HTR-8/SVneo (cell line): ENCODE data around the gene FCSK.
"Not testable (repeated sequence)": the region's sequence is repeated elsewhere in the genome, so short reads cannot be mapped to it uniquely, and the experiment has no call there.

Source experiments
- DNase-seq: peaks from one replicate; pipeline ENCODE4 v3.0.0; 2011; ENCODE audit warnings: low spot score, mixed read lengths; ENCODE audit not compliant: insufficient read length
- FAIRE-seq: peaks from 2 replicates; lab custom pipeline; 2011; peaks lifted over from hg19 to GRCh38; lab: Jason Lieb, UNC

FCSK gene

GRCh38 chr16:70451004-70451340, 3.4 kb upstream of the FCSK start:
- FAIRE-seq, DNase-seq: not testable (repeated sequence)

- FAIRE-seq, result peak; percentile 68
- DNase-seq, result no peak
Measured at GRCh38 chr16:70453117-70453891, 1.1 kb upstream of the FCSK start.

- DNase-seq, result no peak
- peak; percentile 76 for FAIRE-seq
Measured at GRCh38 chr16:70453892-70454221, 538 bp upstream of the FCSK start.

- DNase-seq, result no peak
- no peak for FAIRE-seq
Measured at GRCh38 chr16:70455910-70456309, 1.5 kb downstream of the FCSK start.

GRCh38 chr16:70457446-70458166, 3.2 kb downstream of the FCSK start:
- DNase-seq, result no peak
- no peak for FAIRE-seq

GRCh38 chr16:70460737-70461261, 6.4 kb downstream of the FCSK start:
- FAIRE-seq (peak; percentile 90), DNase-seq (no peak)

- peak; percentile 87 for FAIRE-seq
Measured at GRCh38 chr16:70463235-70463634, 8.8 kb downstream of the FCSK start.

GRCh38 chr16:70465999-70466804, 11.8 kb downstream of the FCSK start:
- FAIRE-seq (no peak), DNase-seq (no peak)

More at GRCh38 chr16:70463235-70463634, 8.8 kb downstream of the FCSK start:
- no peak for DNase-seq

GRCh38 chr16:70466805-70467076, 12.3 kb downstream of the FCSK start:
- peak; percentile 58 for FAIRE-seq

GRCh38 chr16:70467113-70467512, 12.7 kb downstream of the FCSK start:
- DNase-seq (no peak), FAIRE-seq (no peak)

More at GRCh38 chr16:70466805-70467076, 12.3 kb downstream of the FCSK start:
- DNase-seq, result no peak

GRCh38 chr16:70467608-70468007, 13.2 kb downstream of the FCSK start:
- FAIRE-seq, result no peak
- no peak for DNase-seq

- no peak for FAIRE-seq
- no peak for DNase-seq
Measured at GRCh38 chr16:70468776-70469525, 14.6 kb downstream of the FCSK start.

GRCh38 chr16:70470141-70470926, 15.9 kb downstream of the FCSK start:
- no peak for FAIRE-seq
- no peak for DNase-seq

- DNase-seq (peak; percentile 59), FAIRE-seq (peak; percentile 95)
Measured at GRCh38 chr16:70470927-70471341, 16.5 kb downstream of the FCSK start.

GRCh38 chr16:70472786-70473433, 18.5 kb downstream of the FCSK start:
- FAIRE-seq, result no peak

GRCh38 chr16:70473446-70474319, 19.3 kb downstream of the FCSK start:
- DNase-seq, result no peak
- FAIRE-seq, result no peak

More at GRCh38 chr16:70472786-70473433, 18.5 kb downstream of the FCSK start:
- DNase-seq, result no peak

GRCh38 chr16:70474320-70475053, 20.1 kb downstream of the FCSK start:
- FAIRE-seq (peak; percentile 71), DNase-seq (no peak)
